GM04503 (cell line): Measurements from ENCODE around the gene ZFYVE21.
"Not testable (repeated sequence)": the region's sequence is repeated elsewhere in the genome, so short reads cannot be mapped to it uniquely, and the experiment has no call there.

Experiments
- DNase-seq: peaks from one replicate; pipeline ENCODE4 v3.0.0-alpha.2; 2012; ENCODE audit warnings: low read depth

Gene ZFYVE21

DNA sequence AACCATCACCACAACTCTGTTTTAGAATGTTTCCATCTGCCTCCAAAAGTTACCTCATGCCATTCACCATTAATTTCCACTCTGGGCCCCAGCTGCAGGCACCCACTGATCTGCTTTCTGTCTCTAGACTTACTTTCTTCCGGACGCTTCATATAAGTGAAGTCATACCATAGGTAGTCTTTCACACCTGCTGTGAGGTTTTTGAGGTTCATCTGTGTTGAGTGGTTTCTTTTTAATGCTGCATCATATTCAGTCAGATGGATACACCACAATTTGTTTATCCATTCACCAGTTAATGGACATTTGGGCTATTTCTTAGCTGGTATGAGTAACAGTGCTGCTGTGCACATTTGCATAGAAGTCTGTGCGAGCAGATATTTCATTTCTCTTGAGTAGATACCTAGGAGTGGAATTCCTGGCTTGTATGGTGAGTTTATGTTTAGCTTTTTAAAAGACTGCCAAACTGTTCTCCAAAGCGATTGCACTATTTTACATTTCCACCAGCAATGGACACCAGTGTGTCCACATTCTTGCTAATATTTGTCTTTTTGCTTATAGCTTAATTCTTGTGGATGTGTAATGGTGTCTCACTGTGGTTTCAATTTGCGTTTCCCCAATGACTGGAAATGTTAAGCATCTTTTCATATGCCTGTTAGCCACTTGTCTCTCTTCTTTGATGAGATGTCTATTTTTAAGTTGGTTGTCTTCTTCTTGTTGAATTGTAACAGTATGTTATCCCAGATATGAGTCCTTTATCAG lies 48.3 kb downstream of the ZFYVE21 start:
- no peak for DNase-seq

DNA sequence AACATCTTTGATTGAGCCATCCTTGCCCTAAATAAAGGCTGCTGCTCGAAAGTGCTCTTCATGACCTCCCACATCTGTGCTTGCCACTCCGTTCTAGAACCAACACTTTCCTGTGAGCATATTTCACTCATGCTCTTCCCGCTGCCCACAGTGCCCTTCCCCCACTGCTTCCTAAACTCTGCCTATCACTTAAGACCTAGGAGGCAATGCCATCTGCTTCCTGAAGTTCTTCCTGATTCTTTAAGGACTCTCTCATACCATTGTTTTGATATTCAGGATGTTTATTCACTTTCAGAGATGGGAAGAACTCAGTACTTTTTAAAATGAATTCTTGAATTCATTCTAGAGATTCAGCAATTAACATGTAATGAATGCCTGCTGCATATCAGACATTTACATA lies 49.9 kb downstream of the ZFYVE21 start:
- DNase-seq: no peak

DNA sequence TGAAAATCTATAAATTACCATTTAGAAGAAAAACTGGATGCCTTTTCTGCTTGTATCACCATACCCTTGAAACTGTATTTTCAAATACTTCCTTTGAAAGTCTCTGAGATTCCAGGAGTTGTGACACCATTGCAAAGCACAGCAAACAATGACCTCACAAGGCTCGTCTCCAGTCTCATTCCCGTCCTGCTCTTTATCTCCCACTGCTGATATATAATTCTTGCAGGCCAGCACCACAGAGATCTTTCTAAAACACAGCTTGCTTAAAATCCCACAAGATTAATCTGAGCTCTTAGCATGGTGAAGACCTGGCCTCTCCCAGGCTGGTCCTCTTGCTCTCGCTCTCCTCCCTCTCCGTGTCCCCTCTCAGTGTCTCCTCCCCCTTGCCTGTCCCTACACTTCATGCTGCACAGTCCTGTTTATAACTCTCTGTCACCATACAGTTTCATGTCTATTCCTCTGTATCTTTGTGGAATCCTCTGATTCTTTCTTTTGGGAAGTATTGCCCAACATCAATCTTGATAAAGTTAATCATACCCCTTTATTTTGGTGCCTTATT lies 51.8 kb downstream of the ZFYVE21 start:
- DNase-seq: no peak

DNA sequence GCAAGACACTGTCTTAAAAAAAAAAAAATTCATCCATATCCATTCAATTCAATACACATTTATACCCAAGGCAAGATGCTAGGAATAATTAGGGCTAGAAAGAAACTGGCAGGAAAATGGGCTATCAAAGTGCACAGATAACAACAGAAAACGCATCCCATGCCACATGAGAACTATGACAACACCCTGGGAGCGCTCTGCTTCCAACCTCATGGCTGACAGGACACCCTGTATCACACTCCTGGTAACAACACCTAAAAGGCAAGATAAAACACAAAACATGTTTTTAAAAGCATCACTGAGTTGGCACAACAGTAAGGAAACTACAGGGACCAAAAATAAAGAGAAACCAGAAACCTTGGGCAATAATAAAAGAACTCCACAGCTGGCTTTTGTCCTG lies 54.9 kb downstream of the ZFYVE21 start:
- no peak for DNase-seq

DNA sequence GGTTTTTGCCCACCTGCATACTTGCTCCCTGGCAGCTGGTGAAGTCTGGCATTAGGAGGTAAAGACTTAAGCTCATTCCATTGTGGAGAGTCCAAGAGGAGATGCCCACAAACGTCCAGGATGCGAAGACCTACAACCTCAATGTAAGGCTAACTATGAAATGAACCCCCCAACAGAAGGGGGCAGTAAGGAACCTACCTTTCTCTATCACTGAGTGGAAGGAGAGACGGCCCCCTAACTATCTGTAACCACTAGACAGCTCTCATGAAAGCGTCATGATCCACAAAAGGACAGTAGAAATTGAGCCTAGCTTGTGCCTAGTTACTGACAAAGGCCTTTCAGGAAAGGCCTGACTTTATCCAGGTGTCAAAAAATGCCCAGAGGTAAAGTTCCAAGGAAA lies 55.3 kb downstream of the ZFYVE21 start:
- no peak for DNase-seq

DNA sequence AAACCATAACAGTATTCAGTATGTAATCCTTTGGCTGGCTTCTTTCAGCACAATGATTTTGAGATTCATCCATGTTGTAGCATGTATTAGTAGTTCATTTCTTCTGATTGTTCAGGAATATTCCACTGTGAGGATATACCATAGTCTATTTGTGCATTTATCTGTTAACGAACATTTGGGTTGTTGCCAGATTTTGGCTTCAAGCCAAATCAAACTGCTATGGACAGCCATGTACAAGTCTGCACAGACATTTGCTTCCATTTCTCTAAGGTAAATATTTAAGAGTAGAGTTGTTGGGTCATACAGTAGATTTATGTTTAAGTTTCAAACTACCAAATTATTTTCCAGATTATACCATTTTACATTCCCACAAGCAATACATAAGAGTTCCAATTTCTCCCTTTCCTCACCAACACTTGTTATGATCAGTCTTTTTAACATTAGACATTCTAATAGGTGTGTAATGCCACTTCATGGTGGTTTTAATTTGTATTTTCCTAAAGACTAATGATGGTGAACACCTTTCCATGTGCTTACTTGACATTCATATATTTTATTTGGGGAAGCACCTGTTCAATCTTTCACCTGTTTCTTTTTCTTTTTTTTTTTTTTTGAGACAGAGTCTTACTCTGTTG lies 56.6 kb downstream of the ZFYVE21 start:
- DNase-seq: no peak

DNA sequence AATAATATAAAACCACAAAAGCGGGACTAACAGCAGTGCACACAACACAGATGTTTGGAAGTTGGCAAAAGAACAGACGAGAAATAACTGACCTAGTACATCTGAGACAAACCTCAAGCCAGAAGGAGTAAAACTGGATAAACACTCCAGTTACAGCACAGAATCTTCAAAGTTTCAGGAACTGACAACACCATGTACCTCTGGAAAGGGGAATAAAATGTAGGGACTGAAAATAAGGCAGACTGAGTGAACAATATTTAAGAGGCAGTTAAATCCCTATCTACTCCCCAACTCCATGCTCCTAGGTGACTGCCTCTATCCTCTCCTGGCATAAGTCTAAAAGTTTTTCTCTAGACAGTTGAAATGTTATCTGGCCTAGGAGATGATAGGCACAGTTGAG lies 57.9 kb downstream of the ZFYVE21 start:
- DNase-seq: no peak

DNA sequence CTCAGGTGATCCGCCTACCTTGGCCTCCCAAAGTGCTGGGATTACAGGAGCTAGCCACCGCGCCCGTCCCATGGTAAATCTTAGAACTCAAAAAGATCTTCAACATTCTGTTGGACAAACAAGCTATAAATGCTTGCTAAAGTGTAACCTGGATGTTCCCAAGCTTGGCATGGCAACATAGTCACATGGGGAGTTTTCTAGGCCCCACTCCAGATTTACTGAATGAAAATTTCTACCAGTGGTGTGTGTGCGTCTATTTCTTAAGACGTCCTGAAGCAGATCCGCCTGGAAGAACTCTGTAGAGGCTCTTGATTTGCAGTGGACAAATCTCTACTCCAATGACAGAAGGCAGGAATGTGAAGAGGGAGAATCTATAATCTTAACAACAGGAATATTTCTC lies 59.9 kb downstream of the ZFYVE21 start:
- no peak for DNase-seq

DNA sequence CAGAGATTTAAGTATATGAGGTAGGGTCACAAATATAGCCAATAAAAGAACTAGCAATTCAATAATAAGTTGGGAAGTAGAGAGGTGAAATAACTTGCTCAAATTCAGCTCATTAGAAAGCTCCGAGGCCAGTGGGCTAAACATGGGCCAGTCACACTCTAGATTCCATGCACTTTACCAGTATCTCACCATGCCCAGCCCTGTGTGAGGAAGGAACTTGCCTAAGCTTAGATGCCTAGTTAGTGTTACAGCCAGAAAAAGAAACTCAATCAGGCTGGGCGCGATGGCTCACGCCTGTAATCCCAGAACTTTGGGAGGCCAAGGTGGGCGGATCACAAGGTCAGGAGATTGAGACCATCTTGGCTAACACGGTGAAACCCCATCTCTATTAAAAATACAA lies 60.7 kb downstream of the ZFYVE21 start:
- DNase-seq: not testable (repeated sequence)

DNA sequence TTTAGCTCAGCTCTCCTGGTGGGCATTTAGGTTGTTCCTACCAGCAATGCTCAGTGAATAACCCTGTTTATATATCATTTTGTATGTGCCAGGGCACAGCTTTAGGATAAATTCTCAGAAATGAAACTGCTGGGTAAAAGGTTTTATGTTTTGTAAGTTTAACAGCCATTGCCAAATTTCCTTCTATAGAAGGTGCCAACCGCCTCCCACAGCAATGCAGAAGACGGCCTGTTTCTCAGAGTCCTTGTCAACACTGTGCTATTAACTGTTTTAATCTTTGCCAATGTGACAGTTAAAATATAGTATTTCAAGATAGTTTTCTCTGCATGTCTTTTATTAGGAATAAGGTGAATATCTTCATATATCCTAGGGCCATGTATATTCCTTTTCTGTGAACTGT lies 66.8 kb downstream of the ZFYVE21 start:
- DNase-seq: no peak
